SK-N-SH (cell line): ENCODE data around the gene ANO6.

ENCODE experiments used
- EZH2phosphoT487 ChIP-seq: fragments of 200-600 bp; sonication (generic); IDR thresholded peaks from 2 replicates; pipeline ENCODE4 v1.6.1; 2017; ENCODE audit warnings: low read depth, mixed run types, mild to moderate bottlenecking, antibody characterized with exemption, moderate library complexity, borderline replicate concordance
- GABPA ChIP-seq: IDR thresholded peaks from 2 replicates; pipeline ENCODE4 v1.4.0; 2012; ENCODE audit warnings: low read depth, mild to moderate bottlenecking
- JUND ChIP-seq: IDR thresholded peaks from 2 replicates; pipeline ENCODE4 v1.4.0; 2012
- POLR2AphosphoS5 ChIP-seq: IDR thresholded peaks from 2 replicates; pipeline ENCODE4 v1.6.1; 2012; ENCODE audit warnings: low read depth, low read length
- RAD21 ChIP-seq: IDR thresholded peaks from 2 replicates; pipeline ENCODE4 v1.6.1; 2012; ENCODE audit warnings: mild to moderate bottlenecking, low read length
- TF ChIP-seq, protein P1 (sequence below): fragments of 150-350 bp; IDR thresholded peaks from 2 replicates; pipeline ENCODE4 v1.6.1; 2017; ENCODE audit warnings: antibody characterized with exemption, low read length, low read depth, borderline replicate concordance

DNA sequence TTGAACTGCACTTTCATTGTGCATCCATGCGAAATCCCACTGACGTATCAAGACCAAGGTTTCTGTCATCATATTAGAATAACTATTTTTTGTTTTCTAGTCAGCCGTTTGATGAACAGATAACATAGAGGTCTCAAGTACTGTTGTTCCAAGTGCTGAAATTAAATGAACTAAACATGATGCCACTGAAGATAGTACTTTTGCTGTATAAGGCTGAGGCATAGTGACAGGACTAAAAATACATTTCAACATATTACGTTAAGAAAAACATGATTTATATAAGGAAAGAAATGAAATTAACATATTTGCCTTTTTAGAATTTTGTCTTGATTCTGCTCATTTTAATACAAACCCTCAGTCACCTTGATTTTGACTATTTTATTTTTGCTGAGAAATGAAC, 82.2 kb downstream of the ANO6 start:
- TF ChIP-seq JUND (no peak), POLR2AphosphoS5 (no peak), RAD21 (no peak), EZH2phosphoT487 (no peak), GABPA (no peak)
- TF ChIP-seq, protein P1, sequence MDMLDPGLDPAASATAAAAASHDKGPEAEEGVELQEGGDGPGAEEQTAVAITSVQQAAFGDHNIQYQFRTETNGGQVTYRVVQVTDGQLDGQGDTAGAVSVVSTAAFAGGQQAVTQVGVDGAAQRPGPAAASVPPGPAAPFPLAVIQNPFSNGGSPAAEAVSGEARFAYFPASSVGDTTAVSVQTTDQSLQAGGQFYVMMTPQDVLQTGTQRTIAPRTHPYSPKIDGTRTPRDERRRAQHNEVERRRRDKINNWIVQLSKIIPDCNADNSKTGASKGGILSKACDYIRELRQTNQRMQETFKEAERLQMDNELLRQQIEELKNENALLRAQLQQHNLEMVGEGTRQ, result no peak
